ENCODE measurements around the gene DNAL1.

The DNAL1 gene

DNA sequence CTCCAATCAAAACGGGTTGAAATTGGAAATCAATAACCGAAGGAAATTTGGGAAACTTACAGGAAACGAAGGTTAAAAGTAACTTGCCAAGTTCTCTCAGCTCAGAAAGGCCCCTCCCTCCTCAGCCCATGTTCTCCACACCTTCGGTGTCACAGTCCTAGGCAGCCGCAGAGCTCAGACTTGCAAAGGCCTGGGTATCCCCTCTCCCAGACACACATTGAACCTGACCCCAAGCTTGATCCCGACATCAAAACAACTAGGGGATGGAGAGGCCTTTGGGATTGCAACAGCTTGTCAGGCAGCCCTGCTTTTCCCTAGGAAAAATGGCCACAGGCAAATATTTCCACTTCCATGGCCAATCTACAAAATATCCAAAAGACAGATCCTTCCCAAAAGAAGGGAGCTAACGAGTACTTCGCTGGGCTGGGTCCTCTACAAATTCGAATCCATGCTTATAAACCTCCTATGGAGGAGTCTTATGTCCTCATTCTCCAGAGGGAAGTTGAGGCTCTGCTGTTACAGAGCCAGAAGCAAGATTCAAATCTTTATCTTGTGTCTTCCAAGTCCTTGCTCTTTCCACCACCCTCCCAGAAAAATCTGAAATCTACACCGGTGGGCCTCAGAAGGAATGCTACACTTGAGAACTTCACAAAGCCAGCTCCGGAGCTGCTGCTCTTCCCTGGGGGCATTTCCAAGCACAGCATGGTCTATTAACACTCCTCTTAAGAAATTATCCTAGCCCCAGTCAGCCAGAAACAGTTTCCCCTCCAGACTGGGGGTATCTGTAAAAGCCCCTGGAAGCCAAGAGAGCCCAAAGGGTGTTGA lies 105.1 kb downstream of the DNAL1 start:
- Mint-ChIP-seq H3K4me1 (peaks cover 95% of the 10 kb centered on the region), H3K36me3 (no peaks in the 10 kb centered on the region), H3K4me3 (no peak overlapping the region)

GRCh38 chr14:73750531-73750901 lies 105.7 kb downstream of the DNAL1 start:
- H3K27ac Mint-ChIP-seq, result peak overlapping the region; percentile 12
- H3K27me3 Mint-ChIP-seq, result no peaks in the 10 kb centered on the region
- no peaks in the 10 kb centered on the region for H3K9me3 Mint-ChIP-seq
- no peaks in the 10 kb centered on the region for H3K36me3 Mint-ChIP-seq
- H3K4me1 Mint-ChIP-seq, result peaks cover 95% of the 10 kb centered on the region
- no peak overlapping the region for H3K4me3 Mint-ChIP-seq

More for the DNA sequence above, 105.1 kb downstream of the DNAL1 start:
- Mint-ChIP-seq H3K27me3 (no peaks in the 10 kb centered on the region), H3K27ac (no peak overlapping the region), H3K9me3 (no peaks in the 10 kb centered on the region)

DNA sequence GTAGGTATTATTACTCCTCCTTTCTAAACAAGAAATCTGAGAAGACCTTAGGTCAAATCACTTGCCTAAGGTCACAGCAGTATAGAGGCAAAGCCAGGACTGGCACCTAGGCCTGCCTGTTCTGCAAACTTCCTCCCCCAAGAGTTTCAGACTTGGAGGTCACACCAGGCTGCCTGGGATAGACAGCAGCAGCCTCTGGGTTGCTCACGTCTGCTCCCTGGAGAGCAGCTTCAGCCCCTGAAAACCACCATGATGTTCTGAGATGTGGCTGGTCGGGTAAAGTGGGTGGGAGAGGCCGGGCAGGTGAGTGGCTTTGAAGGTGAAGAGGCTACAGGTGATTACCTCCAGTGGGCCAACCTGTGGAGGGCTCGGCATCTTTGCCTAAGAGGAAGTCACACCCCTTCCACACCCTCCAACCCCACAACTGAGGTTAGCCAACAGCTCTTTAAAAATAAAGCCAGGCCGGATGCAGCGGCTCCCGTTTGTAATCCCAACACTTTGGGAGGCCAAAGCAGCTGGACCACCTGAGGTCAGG lies 106.4 kb downstream of the DNAL1 start:
- no peaks in the 10 kb centered on the region for H3K36me3 Mint-ChIP-seq
- peak overlapping the region; percentile 14 for H3K27ac Mint-ChIP-seq
- H3K9me3 Mint-ChIP-seq, result no peaks in the 10 kb centered on the region
- H3K27me3 Mint-ChIP-seq, result no peaks in the 10 kb centered on the region
- peaks cover 97% of the 10 kb centered on the region for H3K4me1 Mint-ChIP-seq
- H3K4me3 Mint-ChIP-seq, result no peak overlapping the region

- H3K27ac Mint-ChIP-seq, result peak overlapping the region; percentile 95
- peak overlapping the region; percentile 94 for H3K4me3 Mint-ChIP-seq
- no peaks in the 10 kb centered on the region for H3K27me3 Mint-ChIP-seq
- H3K4me1 Mint-ChIP-seq, result peaks cover 98% of the 10 kb centered on the region
- H3K36me3 Mint-ChIP-seq, result no peaks in the 10 kb centered on the region
- no peaks in the 10 kb centered on the region for H3K9me3 Mint-ChIP-seq
Measured at GRCh38 chr14:73752297-73752992, 107.7 kb downstream of the DNAL1 start.

Data from activated naive CD4-positive, alpha-beta T cell treated with anti-CD3 and anti-CD28 coated beads, Interleukin-2, amount 50 U/mL, for 24 hours (primary cell).